GM15510 (cell line): Measurements from ENCODE around the gene PDGFRA.

Experiments
- POLR2A ChIP-seq: IDR thresholded peaks from 3 replicates; pipeline ENCODE4 v1.6.1; 2011; ENCODE audit warnings: borderline replicate concordance; ENCODE audit not compliant: insufficient read length; ENCODE audit errors: extremely low read depth

PDGFRA gene

DNA sequence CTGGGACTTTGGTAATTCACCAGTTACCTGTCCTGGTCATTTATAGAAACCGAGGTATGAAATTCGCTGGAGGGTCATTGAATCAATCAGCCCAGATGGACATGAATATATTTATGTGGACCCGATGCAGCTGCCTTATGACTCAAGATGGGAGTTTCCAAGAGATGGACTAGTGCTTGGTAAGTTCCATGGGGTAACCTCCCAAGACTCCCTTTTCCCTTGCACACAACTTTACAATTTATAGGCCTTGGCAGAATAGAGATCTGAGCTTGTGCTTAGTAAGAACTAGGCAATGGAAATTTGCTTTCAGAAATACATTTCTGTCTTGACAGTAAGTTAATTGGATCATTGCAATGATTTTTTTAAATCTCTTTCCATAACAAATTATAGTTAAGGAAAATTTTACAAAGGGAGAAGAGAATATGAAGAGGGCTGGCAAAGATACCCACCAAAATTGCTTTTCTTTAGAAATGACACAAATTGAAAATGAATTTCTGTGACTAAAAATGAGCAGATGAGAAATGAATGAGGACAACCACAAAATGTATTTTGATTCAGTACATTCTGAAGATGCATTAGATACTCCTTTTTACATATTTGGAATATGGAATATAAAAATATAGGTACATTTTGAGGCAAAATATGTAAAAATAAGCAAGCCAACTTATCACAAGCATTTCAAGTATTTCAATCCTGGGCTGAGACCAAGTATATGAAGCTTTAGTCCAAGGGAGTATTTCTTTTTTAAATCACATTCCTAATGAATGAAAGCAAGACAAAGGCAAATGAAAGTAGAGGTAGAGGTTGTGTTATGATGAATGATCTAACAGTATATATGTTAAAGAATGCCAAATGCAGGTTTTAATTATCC is 45.9 kb downstream of the PDGFRA start:
- no peak for TF ChIP-seq POLR2A

DNA sequence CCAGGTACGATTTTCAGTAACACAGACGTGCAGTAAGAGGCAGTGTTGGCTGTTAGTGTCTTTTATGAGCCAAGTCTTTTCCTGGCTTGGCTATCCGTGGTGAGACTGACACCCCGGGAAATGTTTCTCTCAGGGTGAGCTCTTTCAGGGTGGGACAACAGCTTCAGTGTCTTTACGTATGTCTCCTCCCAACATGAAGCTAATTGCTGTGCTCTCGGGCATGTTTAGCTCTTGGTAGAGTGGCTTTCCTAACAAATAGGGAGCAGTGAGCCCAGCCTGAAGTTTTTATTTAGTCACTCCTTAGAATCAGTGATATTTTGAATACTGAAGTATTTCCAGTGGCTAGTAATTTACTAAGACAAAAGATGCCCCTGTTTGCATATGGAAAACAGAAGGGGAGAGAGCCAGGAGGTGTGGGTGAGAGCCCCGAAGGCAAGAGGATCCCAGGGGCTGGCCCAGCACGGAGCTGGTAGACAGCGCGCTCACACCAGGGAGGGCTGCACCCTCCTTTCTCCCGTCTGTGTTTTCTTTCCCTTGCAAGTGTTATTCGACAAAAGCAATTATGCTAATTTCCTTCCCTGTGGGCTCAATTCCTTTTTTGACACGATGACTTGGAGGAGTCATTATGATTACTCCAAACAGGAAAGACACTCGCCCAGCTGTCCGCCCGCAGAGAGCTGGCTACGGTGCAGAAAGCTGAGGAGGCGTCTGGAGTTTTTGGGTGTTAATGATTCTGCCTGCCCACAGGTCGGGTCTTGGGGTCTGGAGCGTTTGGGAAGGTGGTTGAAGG is 47.7 kb downstream of the PDGFRA start:
- no peak for TF ChIP-seq POLR2A

DNA sequence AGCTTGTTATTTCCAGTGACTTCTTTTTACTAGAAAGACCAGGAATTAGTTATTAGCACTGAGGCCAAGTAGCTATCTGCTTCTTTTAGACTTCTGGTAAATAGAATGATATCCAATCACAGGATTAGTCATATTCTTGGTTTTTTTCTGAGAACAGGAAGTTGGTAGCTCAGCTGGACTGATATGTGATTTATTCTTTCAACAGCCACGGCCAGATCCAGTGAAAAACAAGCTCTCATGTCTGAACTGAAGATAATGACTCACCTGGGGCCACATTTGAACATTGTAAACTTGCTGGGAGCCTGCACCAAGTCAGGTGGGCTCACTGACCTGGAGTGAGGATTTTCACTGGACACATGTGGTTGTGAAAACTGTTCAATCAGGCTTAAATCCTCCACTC is 48.6 kb downstream of the PDGFRA start:
- TF ChIP-seq POLR2A, result no peak

DNA sequence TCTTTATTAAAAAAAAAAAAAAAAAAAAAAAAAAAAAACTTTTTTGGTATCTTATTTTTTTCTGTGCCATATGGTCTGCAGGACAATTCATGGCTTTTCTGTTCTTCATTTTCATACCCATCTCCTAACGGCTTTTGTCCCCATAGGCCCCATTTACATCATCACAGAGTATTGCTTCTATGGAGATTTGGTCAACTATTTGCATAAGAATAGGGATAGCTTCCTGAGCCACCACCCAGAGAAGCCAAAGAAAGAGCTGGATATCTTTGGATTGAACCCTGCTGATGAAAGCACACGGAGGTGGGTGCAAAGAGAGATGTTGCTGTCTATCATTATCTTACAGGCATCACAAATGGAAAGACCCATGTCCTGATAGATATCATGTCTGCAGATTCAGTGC is 49.1 kb downstream of the PDGFRA start:
- TF ChIP-seq POLR2A, result no peak

DNA sequence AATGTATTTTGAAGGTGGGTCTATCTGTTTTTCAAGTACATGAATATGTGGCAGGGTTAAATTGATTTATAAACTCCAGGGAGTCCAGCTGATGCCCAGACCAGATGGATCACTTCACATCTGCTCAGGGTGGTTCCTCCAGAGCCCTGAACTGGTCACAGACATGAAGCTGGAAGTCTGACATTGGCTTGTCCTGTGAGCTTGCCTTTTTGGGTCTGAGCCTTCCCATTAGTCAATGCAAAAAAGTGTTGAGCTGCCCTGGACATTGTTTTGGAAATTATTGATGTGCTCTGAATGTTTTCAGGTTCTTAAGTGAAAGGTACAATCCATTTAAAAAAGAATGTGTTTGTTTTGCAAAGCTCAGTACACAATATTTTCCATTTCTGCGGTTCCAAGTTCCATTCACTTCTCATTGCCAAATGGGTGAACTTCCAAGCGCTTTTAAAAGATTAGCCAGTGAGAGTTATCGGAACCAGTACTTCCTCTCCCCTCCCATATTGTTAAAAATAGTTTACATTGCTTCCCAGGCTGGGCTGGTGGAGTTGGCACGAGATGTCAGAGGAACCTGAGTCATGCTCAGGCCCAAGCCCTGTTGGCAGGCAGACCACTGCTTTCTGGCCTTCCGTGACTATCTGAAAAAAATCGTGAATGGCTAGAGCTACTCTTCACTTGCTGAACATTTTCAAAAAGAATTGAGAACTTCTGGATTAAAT is 52.1 kb downstream of the PDGFRA start:
- no peak for TF ChIP-seq POLR2A

DNA sequence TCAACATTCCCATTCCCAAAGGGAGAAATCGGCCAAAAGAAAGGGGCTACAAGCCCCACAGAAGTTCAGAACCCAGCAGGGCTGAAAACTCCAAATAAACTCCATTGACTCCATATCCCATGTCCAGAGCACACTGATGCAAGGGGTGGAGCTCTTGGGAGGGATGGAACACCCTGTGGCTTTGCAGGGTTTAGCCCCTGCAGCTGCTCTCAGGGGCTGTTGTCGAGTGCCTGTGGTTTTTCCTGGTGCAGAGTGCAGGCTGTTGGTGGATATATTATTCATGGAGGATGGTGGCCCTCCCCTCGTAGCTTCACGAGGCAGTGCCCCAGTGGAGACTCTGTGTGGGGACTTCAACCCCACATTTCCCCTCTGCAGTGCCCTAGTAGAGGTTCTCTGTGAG is 53.7 kb downstream of the PDGFRA start:
- TF ChIP-seq POLR2A, result no peak

DNA sequence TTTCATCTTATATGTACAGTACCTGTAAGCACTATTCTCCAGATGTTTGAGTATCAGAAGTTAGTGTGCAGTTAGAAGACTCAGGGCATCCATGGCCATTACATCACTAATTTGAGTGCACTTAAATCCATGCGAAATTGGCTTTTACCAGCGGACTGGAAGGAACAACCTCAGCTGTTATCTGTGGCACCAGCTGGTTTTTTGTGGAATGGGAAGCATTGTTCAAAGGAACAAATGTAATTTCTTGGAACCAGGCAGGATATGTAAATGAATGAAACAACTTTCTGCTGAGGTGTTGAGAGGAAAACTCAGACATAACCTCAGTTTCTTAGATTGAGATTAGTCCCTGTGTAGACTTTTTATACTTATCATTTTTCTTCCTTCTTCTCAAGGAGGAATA is 60.2 kb downstream of the PDGFRA start:
- no peak for TF ChIP-seq POLR2A

DNA sequence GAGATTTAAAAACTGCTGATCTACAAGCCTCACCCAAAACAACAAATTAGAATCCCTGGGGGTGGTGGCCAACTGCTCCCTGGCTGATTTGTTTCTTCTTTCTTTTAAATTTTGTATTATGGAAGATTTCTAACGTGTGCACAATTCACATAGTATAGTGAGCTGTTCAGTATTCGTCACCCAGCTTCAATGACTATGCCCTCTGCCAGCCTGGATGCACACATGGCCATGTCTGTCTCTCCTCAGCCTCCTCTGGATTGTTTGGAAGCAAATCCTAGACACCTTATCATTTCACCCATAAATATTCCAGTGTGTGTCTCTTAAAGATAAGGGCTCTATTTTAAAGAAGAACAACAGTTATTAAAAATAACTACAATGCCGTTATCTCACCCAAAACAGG is 61.9 kb downstream of the PDGFRA start:
- TF ChIP-seq POLR2A, result no peak

DNA sequence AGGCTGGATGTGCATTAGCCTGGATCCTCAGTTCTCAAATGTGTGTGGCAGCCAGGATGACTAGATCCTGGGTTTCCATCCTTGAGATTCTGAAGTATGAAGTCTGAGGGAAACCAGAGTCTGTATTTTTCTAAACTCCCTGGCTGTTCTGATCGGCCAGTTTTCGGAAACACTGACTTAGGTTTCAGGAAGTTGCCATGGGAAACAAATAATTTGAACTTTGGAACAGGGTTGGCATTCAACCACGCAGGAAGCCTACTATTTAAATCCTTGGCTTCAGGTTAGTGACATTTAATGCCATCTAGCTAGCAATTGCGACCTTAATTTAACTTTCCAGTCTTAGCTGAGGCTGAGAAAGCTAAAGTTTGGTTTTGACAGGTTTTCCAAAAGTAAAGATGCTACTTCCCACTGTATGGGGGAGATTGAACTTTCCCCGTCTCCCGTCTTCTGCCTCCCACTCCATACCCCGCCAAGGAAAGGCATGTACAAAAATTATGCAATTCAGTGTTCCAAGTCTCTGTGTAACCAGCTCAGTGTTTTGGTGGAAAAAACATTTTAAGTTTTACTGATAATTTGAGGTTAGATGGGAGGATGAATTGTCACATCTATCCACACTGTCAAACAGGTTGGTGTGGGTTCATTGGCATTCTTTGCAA is 67.6 kb downstream of the PDGFRA start:
- TF ChIP-seq POLR2A, result no peak

DNA sequence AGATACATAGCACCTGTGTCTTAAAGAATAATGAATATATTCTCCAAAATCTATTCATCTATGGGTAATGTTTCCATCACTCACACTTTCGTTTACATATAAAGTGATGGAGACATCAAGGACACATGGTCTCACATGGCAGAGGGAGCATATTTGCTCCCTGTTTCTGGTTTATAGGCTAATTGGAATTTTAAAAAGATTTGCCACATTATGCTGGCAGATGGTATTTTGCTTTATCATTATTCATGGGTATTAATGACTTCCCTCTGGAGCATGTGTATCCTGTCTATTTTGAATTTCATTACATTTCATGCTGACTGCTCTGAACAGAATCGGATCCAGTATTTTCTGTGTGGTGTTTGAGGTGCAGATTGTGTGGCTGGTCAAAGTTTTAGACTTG is 79.0 kb downstream of the PDGFRA start:
- no peak for TF ChIP-seq POLR2A

DNA sequence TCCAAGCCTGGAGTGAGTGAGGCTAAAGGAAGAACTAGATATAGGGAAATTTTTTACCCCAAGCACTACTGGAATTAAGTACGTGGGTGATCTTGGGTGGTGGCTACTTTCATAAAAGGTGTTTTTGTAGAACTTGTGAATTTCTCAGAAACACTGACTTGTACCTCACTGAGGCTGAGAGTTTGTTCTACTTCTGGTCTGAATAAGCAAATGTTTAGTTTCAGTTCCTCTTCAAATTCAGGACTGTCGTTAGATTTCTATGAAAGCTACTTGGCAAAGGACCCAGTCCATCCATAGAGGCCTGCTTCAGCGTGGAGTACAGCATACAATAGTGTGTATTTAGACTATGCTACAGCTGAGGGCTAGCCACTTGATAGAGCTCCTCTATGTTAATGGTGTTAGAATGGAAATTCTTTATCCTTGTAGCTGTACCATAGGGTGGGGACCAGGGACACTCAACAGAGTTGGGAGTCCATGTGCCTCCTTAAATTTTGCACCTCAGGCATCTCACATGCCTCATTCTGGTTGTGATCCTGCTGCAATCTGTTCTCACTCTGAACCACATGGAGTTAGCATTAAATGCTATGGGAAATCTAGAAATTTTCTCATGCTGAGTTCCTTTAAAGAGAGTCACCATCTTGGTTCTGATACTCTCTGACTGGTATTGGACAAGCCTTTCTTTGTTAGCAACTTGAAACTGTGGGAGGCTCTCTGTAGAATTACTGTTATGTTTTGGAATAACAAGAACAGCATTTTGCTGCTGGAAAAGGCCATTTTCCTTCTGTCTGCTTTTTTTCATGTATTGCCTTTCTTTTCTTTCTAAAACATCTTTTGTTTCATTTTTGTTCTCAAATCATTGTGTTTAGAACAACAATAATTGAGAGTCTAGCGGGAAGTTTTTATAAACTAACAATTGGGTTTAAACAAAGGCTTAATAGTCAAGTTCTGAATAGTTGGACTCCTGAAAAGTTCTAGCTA is 86.8 kb downstream of the PDGFRA start:
- no peak for TF ChIP-seq POLR2A

DNA sequence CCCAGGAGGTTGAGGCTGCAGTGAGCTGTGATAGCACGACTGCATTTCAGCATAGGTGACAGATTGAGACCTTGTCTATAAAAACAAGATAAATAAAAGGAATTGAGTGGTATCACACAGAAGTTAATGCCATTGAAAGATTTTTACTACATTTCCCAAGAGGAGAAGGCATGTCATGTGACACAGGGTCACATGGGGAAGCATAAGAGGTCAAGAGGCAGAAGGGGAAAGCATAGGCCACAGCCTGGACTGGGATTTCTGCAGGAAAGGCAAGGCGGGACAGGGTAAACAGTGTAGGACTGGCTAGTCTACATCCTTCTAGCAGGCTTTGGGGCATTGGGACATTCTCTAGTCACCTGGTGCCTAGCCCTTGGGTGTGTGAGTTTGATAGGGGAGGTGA is 88.6 kb downstream of the PDGFRA start:
- TF ChIP-seq POLR2A, result no peak

DNA sequence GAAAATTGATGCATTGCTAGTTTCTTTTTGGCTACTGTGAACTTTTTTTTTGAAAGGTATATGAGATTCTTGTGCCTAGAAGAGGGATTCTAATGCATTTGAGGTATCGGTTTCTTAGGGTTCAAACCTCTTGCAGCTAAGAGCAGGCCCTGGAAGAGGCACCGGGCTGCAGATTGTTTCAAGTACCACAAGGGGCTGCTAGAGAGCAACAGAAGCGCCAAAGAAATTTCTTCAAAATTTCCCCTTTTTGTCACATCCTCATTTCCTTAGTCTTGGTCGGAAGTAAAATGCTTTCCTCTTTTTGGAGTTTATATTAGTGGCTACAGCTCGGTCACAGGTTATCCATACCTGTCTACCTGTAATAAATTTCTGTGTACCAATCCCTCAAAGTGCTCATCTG is 89.8 kb downstream of the PDGFRA start:
- TF ChIP-seq POLR2A, result no peak
